Measurements from ENCODE around the gene MTUS2. TPM values are rescaled to one million over a fixed set of nuclear protein-coding genes. Genes with fewer than 3 reads are reported as not detected.
A peak's percentile ranks its signal among the peaks of the same experiment; 100 is the strongest.
"Not testable (repeated sequence)": the region's sequence is repeated elsewhere in the genome, so short reads cannot be mapped to it uniquely, and the experiment has no call there.

MTUS2 gene
- total RNA-seq, 1 donor from 2014 or later: 0.53 TPM

GRCh38 chr13:29210676-29211075, 390.5 kb downstream of the MTUS2 start:
- DNase-seq (ENCODE audit: low spot score) (no peak), ATAC-seq (no peak)

GRCh38 chr13:29211162-29211561, 391.0 kb downstream of the MTUS2 start:
- not testable (repeated sequence) for DNase-seq (ENCODE audit: low spot score); ATAC-seq

- ATAC-seq (no peak), DNase-seq (ENCODE audit: low spot score) (no peak)
These were observed 402.3 kb downstream of the MTUS2 start for GRCh38 chr13:29222458-29222857.

- DNase-seq (ENCODE audit: low spot score) (no peak), ATAC-seq (no peak)
These were observed 404.1 kb downstream of the MTUS2 start for GRCh38 chr13:29224206-29224605.

GRCh38 chr13:29227576-29227975, 407.4 kb downstream of the MTUS2 start:
- ATAC-seq: peak; percentile 50

GRCh38 chr13:29230299-29230845, 410.2 kb downstream of the MTUS2 start:
- no peak for ATAC-seq
- no peak for DNase-seq (ENCODE audit: low spot score)

More at GRCh38 chr13:29227576-29227975, 407.4 kb downstream of the MTUS2 start:
- no peak for DNase-seq (ENCODE audit: low spot score)

GRCh38 chr13:29239653-29240525, 419.8 kb downstream of the MTUS2 start:
- ATAC-seq: no peak

GRCh38 chr13:29254626-29255370, 434.7 kb downstream of the MTUS2 start:
- no peak for ATAC-seq

More at GRCh38 chr13:29239653-29240525, 419.8 kb downstream of the MTUS2 start:
- DNase-seq (ENCODE audit: low spot score): no peak

GRCh38 chr13:29255567-29255966, 435.4 kb downstream of the MTUS2 start:
- no peak for DNase-seq (ENCODE audit: low spot score)

More at GRCh38 chr13:29254626-29255370, 434.7 kb downstream of the MTUS2 start:
- no peak for DNase-seq (ENCODE audit: low spot score)

GRCh38 chr13:29260684-29261083, 440.5 kb downstream of the MTUS2 start:
- DNase-seq (ENCODE audit: low spot score) (no peak), ATAC-seq (peak; percentile 94)

More at GRCh38 chr13:29255567-29255966, 435.4 kb downstream of the MTUS2 start:
- ATAC-seq: no peak

GRCh38 chr13:29266261-29266660, 446.1 kb downstream of the MTUS2 start:
- DNase-seq (ENCODE audit: low spot score) (no peak), ATAC-seq (peak; percentile 19)

GRCh38 chr13:29266756-29267733, 446.9 kb downstream of the MTUS2 start:
- DNase-seq (ENCODE audit: low spot score) (no peak), ATAC-seq (no peak)

GRCh38 chr13:29270271-29270985, 450.3 kb downstream of the MTUS2 start:
- DNase-seq (ENCODE audit: low spot score): no peak
- no peak for ATAC-seq

- DNase-seq (ENCODE audit: low spot score) (no peak), ATAC-seq (no peak)
These were observed 451.5 kb downstream of the MTUS2 start for GRCh38 chr13:29271606-29272005.

GRCh38 chr13:29279356-29280254, 459.5 kb downstream of the MTUS2 start:
- DNase-seq (ENCODE audit: low spot score) (no peak), ATAC-seq (no peak)

GRCh38 chr13:29281932-29282495, 461.9 kb downstream of the MTUS2 start:
- ATAC-seq: no peak

GRCh38 chr13:29284726-29285125, 464.6 kb downstream of the MTUS2 start:
- DNase-seq (ENCODE audit: low spot score) (no peak), ATAC-seq (no peak)

More at GRCh38 chr13:29281932-29282495, 461.9 kb downstream of the MTUS2 start:
- DNase-seq (ENCODE audit: low spot score): no peak

- DNase-seq (ENCODE audit: low spot score) (no peak), ATAC-seq (no peak)
These were observed 467.1 kb downstream of the MTUS2 start for GRCh38 chr13:29287237-29287636.
